Panc1 (cell line): Measurements from ENCODE around the gene LIM2. TPM values are rescaled to one million over a fixed set of nuclear protein-coding genes. Genes with fewer than 3 reads are reported as not detected.

ENCODE experiments used
- ATAC-seq: fragments of 200-7000 bp; cut with Tn5 transposase; 2 replicates; pipeline ENCODE4 v1.9.1; 2020; ENCODE audit warnings: mild to moderate bottlenecking, moderate library complexity
- Bru-seq: library from RNA; stranded (reverse); fragments of 400-500 nt; gene quantifications from one replicate; lab custom pipeline; 2021; lab: Mats Ljungman, UMichigan
- BruChase-seq, 2 experiments: library from RNA; stranded (reverse); fragments of 400-500 nt; gene quantifications; one replicate each; lab custom pipeline; 2021; lab: Mats Ljungman, UMichigan
- BruUV-seq: library from RNA; stranded (reverse); fragments of 400-500 nt; replicated peaks from 2 replicates; lab custom pipeline; 2021; lab: Mats Ljungman, UMichigan
- CTCF ChIA-PET: fragments of 300-600 bp; sonication (Branson Sonifier 250); formaldehyde crosslinking; loops from one replicate; lab custom pipeline; 2022; ENCODE audit warnings: antibody characterized with exemption; lab: Charles Lee
- POLR2A ChIA-PET: fragments of 300-600 bp; sonication (Branson Sonifier 250); formaldehyde crosslinking; loops from one replicate; lab custom pipeline; 2022; ENCODE audit warnings: antibody characterized with exemption; lab: Charles Lee
- DNase-seq: peaks from one replicate; pipeline ENCODE4 v3.0.0-alpha.2; 2010; ENCODE audit warnings: low read depth, low spot score
- H3K27ac ChIP-seq: 2 replicates; pipeline ENCODE4 v1.5.1; 2011; ENCODE audit warnings: mild to moderate bottlenecking, low read length, inconsistent platforms
- H3K27me3 ChIP-seq: fragments of 200-500 bp; sonication (Bioruptor generic); 2 replicates; pipeline ENCODE4 v1.6.0; 2014; ENCODE audit warnings: low read length, inconsistent platforms; ENCODE audit not compliant: control insufficient read depth, insufficient read depth
- H3K36me3 ChIP-seq: fragments of 200-500 bp; sonication (Bioruptor generic); 2 replicates; pipeline ENCODE4 v1.5.1; 2014; ENCODE audit warnings: inconsistent platforms, mild to moderate bottlenecking, low read length, moderate library complexity; ENCODE audit not compliant: control insufficient read depth, insufficient read depth
- H3K4me1 ChIP-seq: 2 replicates; pipeline ENCODE4 v1.5.1; 2011; ENCODE audit warnings: inconsistent platforms, mild to moderate bottlenecking, low read length, moderate library complexity; ENCODE audit not compliant: control insufficient read depth, insufficient read depth
- H3K4me3 ChIP-seq, 2 experiments: 2 replicates each; pipeline ENCODE4 v1.5.1; 2011 to 2012; ENCODE audit warnings: low read depth in 2 of 2, low read length in 2 of 2, mild to moderate bottlenecking in 2 of 2, inconsistent platforms in 1 of 2, moderate library complexity in 1 of 2
- H3K9me3 ChIP-seq: fragments of 200-500 bp; sonication (Bioruptor generic); 2 replicates; pipeline ENCODE4 v1.5.1; 2014; ENCODE audit warnings: low read depth, mild to moderate bottlenecking, inconsistent platforms, low read length, moderate library complexity; ENCODE audit not compliant: control insufficient read depth, insufficient read depth
- CTCF ChIP-seq: fragments of 450-650 bp; IDR thresholded peaks from 2 replicates; pipeline ENCODE4 v1.5.1; 2017; ENCODE audit warnings: mild to moderate bottlenecking
- POLR2AphosphoS5 ChIP-seq: IDR thresholded peaks from 2 replicates; pipeline ENCODE4 v1.6.1; 2012; ENCODE audit warnings: mild to moderate bottlenecking, low read depth, low read length, moderate library complexity
- SIN3A ChIP-seq: IDR thresholded peaks from 2 replicates; pipeline ENCODE4 v1.6.1; 2012; ENCODE audit warnings: low read depth, mild to moderate bottlenecking, low read length, moderate library complexity, borderline replicate concordance; ENCODE audit not compliant: insufficient read depth
- TCF7L2 ChIP-seq: IDR thresholded peaks from 2 replicates; pipeline ENCODE4 v1.6.1; 2011; ENCODE audit warnings: mild to moderate bottlenecking, low read depth, low read length, inconsistent platforms
- in situ Hi-C: cut with HindIII; loops from 2 replicates; pipeline ENCODE4 v1.10.0; 2016; ENCODE audit warnings: low sequenced_read_pairs, low pct_unique_long_range_greater_than_20kb
- intact Hi-C: fragments of 100-400 bp; cut with micrococcal nuclease; formaldehyde crosslinking; loops from one replicate; pipeline ENCODE4 v1.10.0; 2022; ENCODE audit not compliant: unreplicated experiment
- long read RNA-seq: library from polyadenylated mRNA; unstranded; transcript quantifications from one replicate; pipeline ENCODE4 v2.0.0, GENCODE V29; 2021; ENCODE audit not compliant: unreplicated experiment
- polyA plus RNA-seq: library from polyadenylated mRNA; unstranded; fragments of >200 nt; gene quantifications from one replicate; pipeline ENCODE4 v1.2.1, GENCODE V29; 2012; ENCODE audit warnings: missing spikeins; ENCODE audit not compliant: insufficient read length
- total RNA-seq: library from RNA; stranded (reverse); gene quantifications from one replicate; pipeline ENCODE4 v1.2.1, GENCODE V29; 2021; ENCODE audit not compliant: unreplicated experiment
- TF ChIP-seq, protein P1 (sequence below), 2 experiments: IDR thresholded peaks; 2 replicates each; pipeline ENCODE4 v1.6.1; 2011 to 2012; ENCODE audit warnings: low read depth in 2 of 2, control low read depth in 1 of 2, low read length in 1 of 2, mild to moderate bottlenecking in 1 of 2, moderate library complexity in 1 of 2; ENCODE audit not compliant: insufficient read depth in 1 of 2

Gene LIM2
- total RNA-seq: not detected
- not detected for polyA plus RNA-seq
- Bru-seq, nascent RNA: not detected
- BruChase-seq, experiment 1, labeled RNA remaining after a 2-hour chase: not detected
- BruChase-seq, experiment 2, labeled RNA remaining after a 6-hour chase: not detected
- long read RNA-seq: 0 reads

DNA sequence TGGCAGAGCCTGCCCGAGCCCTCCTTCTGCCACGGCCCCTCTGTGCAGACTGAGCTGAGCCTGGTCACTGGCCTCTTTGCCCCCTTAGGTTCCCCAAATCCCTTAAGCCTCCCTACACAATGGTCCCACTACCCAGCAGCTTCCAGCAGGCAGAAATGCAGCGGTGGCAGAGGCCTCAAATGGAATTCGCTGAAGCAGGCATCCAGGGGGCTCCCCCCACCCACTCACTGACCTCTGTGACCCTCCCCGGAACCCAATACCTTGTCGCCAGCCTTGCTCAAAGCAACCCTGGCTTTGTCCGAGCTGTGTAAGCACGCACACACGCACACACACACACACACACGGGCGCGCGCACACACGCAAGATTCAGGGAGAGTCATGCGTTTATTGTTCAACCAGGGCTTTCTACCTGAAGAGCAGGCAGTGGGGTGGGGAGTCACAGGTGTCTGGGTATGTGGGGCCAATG, at the start of gene LIM2:
Gene LIM2, minus strand, starts transcription at position 51 of the 466 bp plus-strand sequence. CDS start 531 bp downstream, outside the sequence.
- Histone ChIP-seq H3K4me3 (no peak within 1 kb of the TSS), H3K9me3 (no peaks in the 10 kb centered on the region), H3K4me1 (no peaks in the 10 kb centered on the region), H3K27me3 (no peaks in the 10 kb centered on the region), H3K36me3 (no peaks in the 10 kb centered on the region), H3K27ac (no peak within 1 kb of the TSS)
- TF ChIP-seq POLR2AphosphoS5: no peak
- intact Hi-C loops (no loop called here), in situ Hi-C loops (no loop called here)
- ChIA-PET POLR2A (no interaction called here), CTCF (interaction anchor here (0.5 kb wide), 1 partner anchor 49 kb away, joined by 7 read pairs; no protein-coding TSS in a partner anchor)
- ATAC-seq (no peak), DNase-seq (no peak)
- BruUV-seq: no TSS peak

- CTCF ChIA-PET: no interaction called here
- H3K4me3 ChIP-seq: no peak overlapping the region
- no peaks in the 10 kb centered on the region for H3K4me1 ChIP-seq
- intact Hi-C loops (no loop called here), in situ Hi-C loops (no loop called here)
- no peak for ATAC-seq
- no peaks in the 10 kb centered on the region; the same call in 1 of the 2 replicates for H3K36me3 ChIP-seq
- H3K27me3 ChIP-seq: peaks cover 3% of the 10 kb centered on the region
- no peak for TF ChIP-seq POLR2AphosphoS5
- TF ChIP-seq, protein P1, sequence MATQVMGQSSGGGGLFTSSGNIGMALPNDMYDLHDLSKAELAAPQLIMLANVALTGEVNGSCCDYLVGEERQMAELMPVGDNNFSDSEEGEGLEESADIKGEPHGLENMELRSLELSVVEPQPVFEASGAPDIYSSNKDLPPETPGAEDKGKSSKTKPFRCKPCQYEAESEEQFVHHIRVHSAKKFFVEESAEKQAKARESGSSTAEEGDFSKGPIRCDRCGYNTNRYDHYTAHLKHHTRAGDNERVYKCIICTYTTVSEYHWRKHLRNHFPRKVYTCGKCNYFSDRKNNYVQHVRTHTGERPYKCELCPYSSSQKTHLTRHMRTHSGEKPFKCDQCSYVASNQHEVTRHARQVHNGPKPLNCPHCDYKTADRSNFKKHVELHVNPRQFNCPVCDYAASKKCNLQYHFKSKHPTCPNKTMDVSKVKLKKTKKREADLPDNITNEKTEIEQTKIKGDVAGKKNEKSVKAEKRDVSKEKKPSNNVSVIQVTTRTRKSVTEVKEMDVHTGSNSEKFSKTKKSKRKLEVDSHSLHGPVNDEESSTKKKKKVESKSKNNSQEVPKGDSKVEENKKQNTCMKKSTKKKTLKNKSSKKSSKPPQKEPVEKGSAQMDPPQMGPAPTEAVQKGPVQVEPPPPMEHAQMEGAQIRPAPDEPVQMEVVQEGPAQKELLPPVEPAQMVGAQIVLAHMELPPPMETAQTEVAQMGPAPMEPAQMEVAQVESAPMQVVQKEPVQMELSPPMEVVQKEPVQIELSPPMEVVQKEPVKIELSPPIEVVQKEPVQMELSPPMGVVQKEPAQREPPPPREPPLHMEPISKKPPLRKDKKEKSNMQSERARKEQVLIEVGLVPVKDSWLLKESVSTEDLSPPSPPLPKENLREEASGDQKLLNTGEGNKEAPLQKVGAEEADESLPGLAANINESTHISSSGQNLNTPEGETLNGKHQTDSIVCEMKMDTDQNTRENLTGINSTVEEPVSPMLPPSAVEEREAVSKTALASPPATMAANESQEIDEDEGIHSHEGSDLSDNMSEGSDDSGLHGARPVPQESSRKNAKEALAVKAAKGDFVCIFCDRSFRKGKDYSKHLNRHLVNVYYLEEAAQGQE (IDR thresholded peaks at IDR 0.05; ENCODE audit: insufficient read depth in 1 of 2, low read depth in 2 of 2, low read length in 1 of 2): no peak
- TF ChIP-seq TCF7L2: no peak
- no peak for TF ChIP-seq CTCF
- no peak for TF ChIP-seq SIN3A
- DNase-seq: no peak
- BruUV-seq: no TSS peak
- H3K27ac ChIP-seq: no peak overlapping the region
- POLR2A ChIA-PET: no interaction called here
- H3K9me3 ChIP-seq: no peaks in the 10 kb centered on the region
Measured at GRCh38 chr19:51434456-51434855, 46.7 kb upstream of the LIM2 start.

DNA sequence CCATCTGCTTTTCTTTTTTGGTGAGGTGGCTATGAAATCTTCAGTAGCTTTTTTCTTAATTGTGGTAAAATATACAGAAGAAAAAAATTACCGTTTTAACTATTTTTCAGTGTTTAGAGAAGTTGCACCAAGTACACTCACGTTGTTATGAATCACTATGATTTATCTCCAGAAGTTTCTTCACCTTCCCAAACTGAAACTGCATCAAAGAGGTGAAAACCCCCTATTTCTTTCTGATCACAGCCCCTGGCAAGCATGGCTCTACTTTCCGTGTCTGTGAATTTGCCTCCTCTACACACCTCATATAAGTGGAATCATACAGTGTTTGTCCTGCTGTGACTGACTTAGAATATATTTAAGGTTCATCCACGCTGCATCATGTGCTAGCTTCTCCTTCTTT, 45.3 kb upstream of the LIM2 start:
- Histone ChIP-seq H3K36me3 (no peaks in the 10 kb centered on the region; the same call in 1 of the 2 replicates), H3K4me3 (no peak overlapping the region), H3K9me3 (no peaks in the 10 kb centered on the region), H3K4me1 (no peaks in the 10 kb centered on the region), H3K27ac (no peak overlapping the region), H3K27me3 (peaks cover 3% of the 10 kb centered on the region)
- DNase-seq (no peak), ATAC-seq (no peak)
- CTCF ChIA-PET: no interaction called here
- POLR2A ChIA-PET: interaction anchor here (0.6 kb wide), 1 partner anchor 925 kb away, joined by 6 read pairs; no protein-coding TSS in a partner anchor
- no TSS peak for BruUV-seq
- intact Hi-C loops (no loop called here), in situ Hi-C loops (no loop called here)
- TF ChIP-seq CTCF: no peak
- TF ChIP-seq POLR2AphosphoS5: no peak
- no peak for TF ChIP-seq SIN3A
- no peak for TF ChIP-seq TCF7L2
- TF ChIP-seq, protein P1 (IDR thresholded peaks at IDR 0.05; ENCODE audit: insufficient read depth in 1 of 2, low read depth in 2 of 2, low read length in 1 of 2): no peak
